Activated CD4-positive, alpha-beta memory T cell treated with anti-CD3 and anti-CD28 coated beads, Interleukin-2, amount 10 ng/mL, durations not matched to agents 7 days and 5 days (primary cell): Measurements from ENCODE around the gene SOX11. TPM values are rescaled to one million over a fixed set of nuclear protein-coding genes. Genes with fewer than 3 reads are reported as not detected.

Experiments used
- CTCF ChIA-PET: fragments of 350-600 bp; sonication (Branson Sonifier 250); formaldehyde crosslinking; loops from one replicate; lab custom pipeline; 2021; ENCODE audit warnings: antibody characterized with exemption, inconsistent platforms; lab: Charles Lee
- POLR2A ChIA-PET: fragments of 350-600 bp; sonication (Branson Sonifier 250); formaldehyde crosslinking; loops from one replicate; lab custom pipeline; 2021; ENCODE audit warnings: antibody characterized with exemption; lab: Charles Lee
- DNase-seq: peaks from one replicate; pipeline ENCODE4 v3.0.0-alpha.2; 2020
- H3K27ac Mint-ChIP-seq: one replicate; pipeline ENCODE4 v1.8.0; 2021; ENCODE audit warnings: mild to moderate bottlenecking, mixed read lengths
- H3K27me3 Mint-ChIP-seq: one replicate; pipeline ENCODE4 v1.8.0; 2021; ENCODE audit warnings: mixed read lengths
- H3K36me3 Mint-ChIP-seq: one replicate; pipeline ENCODE4 v1.8.0; 2021; ENCODE audit warnings: low read depth, mixed read lengths
- H3K4me1 Mint-ChIP-seq: one replicate; pipeline ENCODE4 v1.8.0; 2021; ENCODE audit warnings: mixed read lengths
- H3K4me3 Mint-ChIP-seq: one replicate; pipeline ENCODE4 v1.8.0; 2021; ENCODE audit warnings: mild to moderate bottlenecking, mixed read lengths
- H3K9me3 Mint-ChIP-seq: one replicate; pipeline ENCODE4 v1.8.0; 2021; ENCODE audit warnings: mixed read lengths
- total RNA-seq, 2 experiments: library from RNA; stranded (reverse); gene quantifications; one replicate each; pipeline ENCODE4 v1.2.3, GENCODE V29; 2021

Gene SOX11
- total RNA-seq, 2 experiments from 2014 or later, result not detected

- ChIA-PET POLR2A (no interaction called here), CTCF (no interaction called here)
- H3K4me3 Mint-ChIP-seq, result no peak overlapping the region
- H3K4me1 Mint-ChIP-seq, result no peaks in the 10 kb centered on the region
- H3K9me3 Mint-ChIP-seq, result no peaks in the 10 kb centered on the region
- H3K36me3 Mint-ChIP-seq, result no peaks in the 10 kb centered on the region
- H3K27me3 Mint-ChIP-seq, result no peaks in the 10 kb centered on the region
- DNase-seq, result no peak
- H3K27ac Mint-ChIP-seq, result no peak overlapping the region
Observed at GRCh38 chr2:5740053-5740452, 47.9 kb downstream of the SOX11 start.

- Mint-ChIP-seq H3K27me3 (no peaks in the 10 kb centered on the region), H3K4me3 (no peak overlapping the region), H3K27ac (no peak overlapping the region), H3K9me3 (no peaks in the 10 kb centered on the region), H3K36me3 (no peaks in the 10 kb centered on the region), H3K4me1 (no peaks in the 10 kb centered on the region)
- POLR2A ChIA-PET, result no interaction called here
- DNase-seq, result no peak
- CTCF ChIA-PET, result no interaction called here
Observed at GRCh38 chr2:5740817-5741216, 48.6 kb downstream of the SOX11 start.

- Mint-ChIP-seq H3K4me1 (no peaks in the 10 kb centered on the region), H3K36me3 (no peaks in the 10 kb centered on the region), H3K9me3 (no peaks in the 10 kb centered on the region), H3K27ac (no peak overlapping the region), H3K4me3 (no peak overlapping the region), H3K27me3 (no peaks in the 10 kb centered on the region)
- CTCF ChIA-PET, result no interaction called here
- POLR2A ChIA-PET, result no interaction called here
- DNase-seq, result no peak
Observed at GRCh38 chr2:5741242-5741641, 49.1 kb downstream of the SOX11 start.

- H3K36me3 Mint-ChIP-seq, result no peaks in the 10 kb centered on the region
- H3K27me3 Mint-ChIP-seq, result no peaks in the 10 kb centered on the region
- no peak overlapping the region for H3K4me3 Mint-ChIP-seq
- CTCF ChIA-PET, result no interaction called here
- no peaks in the 10 kb centered on the region for H3K4me1 Mint-ChIP-seq
- DNase-seq, result no peak
- no peak overlapping the region for H3K27ac Mint-ChIP-seq
- POLR2A ChIA-PET, result no interaction called here
- peaks cover 3% of the 10 kb centered on the region for H3K9me3 Mint-ChIP-seq
Observed at GRCh38 chr2:5742126-5742525, 49.9 kb downstream of the SOX11 start.

- peaks cover 6% of the 10 kb centered on the region for H3K9me3 Mint-ChIP-seq
- POLR2A ChIA-PET, result no interaction called here
- H3K4me3 Mint-ChIP-seq, result no peak overlapping the region
- H3K27ac Mint-ChIP-seq, result no peak overlapping the region
- CTCF ChIA-PET, result no interaction called here
- DNase-seq, result no peak
- H3K36me3 Mint-ChIP-seq, result no peaks in the 10 kb centered on the region
- no peaks in the 10 kb centered on the region for H3K4me1 Mint-ChIP-seq
- no peaks in the 10 kb centered on the region for H3K27me3 Mint-ChIP-seq
Observed at GRCh38 chr2:5748391-5748790, 56.2 kb downstream of the SOX11 start.

- no peak overlapping the region for H3K27ac Mint-ChIP-seq
- H3K4me3 Mint-ChIP-seq, result no peak overlapping the region
- H3K4me1 Mint-ChIP-seq, result no peaks in the 10 kb centered on the region
Observed at GRCh38 chr2:5748946-5749345, 56.8 kb downstream of the SOX11 start.

GRCh38 chr2:5749347-5749746, 57.2 kb downstream of the SOX11 start:
- H3K27me3 Mint-ChIP-seq, result no peaks in the 10 kb centered on the region
- DNase-seq, result no peak
- H3K4me3 Mint-ChIP-seq, result no peak overlapping the region
- no peak overlapping the region for H3K27ac Mint-ChIP-seq
- CTCF ChIA-PET, result no interaction called here
- H3K4me1 Mint-ChIP-seq, result no peaks in the 10 kb centered on the region
- POLR2A ChIA-PET, result no interaction called here
- H3K9me3 Mint-ChIP-seq, result peaks cover 7% of the 10 kb centered on the region
- H3K36me3 Mint-ChIP-seq, result no peaks in the 10 kb centered on the region

More at GRCh38 chr2:5748946-5749345, 56.8 kb downstream of the SOX11 start:
- H3K36me3 Mint-ChIP-seq, result no peaks in the 10 kb centered on the region
- H3K9me3 Mint-ChIP-seq, result peaks cover 7% of the 10 kb centered on the region
- ChIA-PET CTCF (no interaction called here), POLR2A (no interaction called here)
- no peak for DNase-seq
- no peaks in the 10 kb centered on the region for H3K27me3 Mint-ChIP-seq
